Endothelial cell of umbilical vein (primary cell): ENCODE data around the gene FBXW11.

Experiments
- EZH2 ChIP-seq: IDR thresholded peaks from 2 replicates; pipeline ENCODE4 v1.6.1; 2012; ENCODE audit warnings: borderline replicate concordance, low read depth, mild to moderate bottlenecking, moderate library complexity, low read length, inconsistent platforms; ENCODE audit not compliant: severe bottlenecking
- MYC ChIP-seq: IDR thresholded peaks from one replicate; pipeline ENCODE4 v1.6.1; 2011; ENCODE audit warnings: mild to moderate bottlenecking, low read depth, low read length
- POLR2A ChIP-seq: IDR thresholded peaks from 2 replicates; pipeline ENCODE4 v1.6.1; 2012; ENCODE audit warnings: low read depth, mild to moderate bottlenecking, control low read depth, low read length
- POLR2AphosphoS5 ChIP-seq: IDR thresholded peaks from 2 replicates; pipeline ENCODE4 v1.6.1; 2012; ENCODE audit warnings: low read depth, mild to moderate bottlenecking, control low read depth, low read length, moderate library complexity; ENCODE audit not compliant: insufficient read depth
- TF ChIP-seq, protein P1 (sequence below), 2 donors: IDR thresholded peaks; 1 replicate in 1 of 2; 2 replicates in 1 of 2; pipeline ENCODE4 v1.5.1; 2011; ENCODE audit warnings: low read length in 2 of 2, mild to moderate bottlenecking in 2 of 2, moderate library complexity in 2 of 2, control low read depth in 1 of 2, inconsistent platforms in 1 of 2, low read depth in 1 of 2; ENCODE audit not compliant: insufficient read depth in 1 of 2; ENCODE audit errors: extremely low read depth in 1 of 2
- TF ChIP-seq, protein P2 (sequence below): IDR thresholded peaks from 2 replicates; pipeline ENCODE4 v1.6.1; 2011; ENCODE audit not compliant: insufficient read depth, insufficient read length

DNA sequence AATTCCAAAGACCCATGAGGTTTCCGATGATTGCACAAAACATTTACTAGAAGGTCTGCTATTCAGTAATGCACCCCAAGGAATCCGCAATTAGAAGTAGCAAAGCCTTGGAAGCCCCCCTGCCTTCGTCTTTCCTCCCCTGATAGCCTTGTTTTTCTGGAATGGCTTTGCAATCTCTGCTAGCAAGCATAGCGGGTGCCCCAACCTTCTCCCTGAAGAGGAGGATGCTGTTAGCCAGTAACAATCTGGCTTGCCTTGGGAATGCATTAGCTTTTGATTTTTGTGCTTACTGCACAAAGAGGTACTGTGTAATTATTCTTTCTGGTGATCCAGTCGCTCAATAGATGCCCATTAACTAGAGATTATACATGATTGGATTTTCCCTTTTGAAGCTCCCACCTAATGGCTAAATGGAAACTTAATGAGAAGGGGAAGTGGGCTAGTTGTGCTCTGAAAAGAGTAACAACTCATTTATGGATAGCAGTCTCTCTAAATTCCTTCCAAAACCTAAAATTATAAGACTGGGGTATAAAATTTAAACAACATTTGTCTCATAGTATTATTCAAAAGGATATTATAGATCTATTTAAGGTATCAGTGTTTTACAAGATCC, 91.6 kb downstream of the FBXW11 start:
- TF ChIP-seq MYC (no peak), POLR2AphosphoS5 (no peak), POLR2A (no peak), EZH2 (no peak)
- TF ChIP-seq, protein P1, sequence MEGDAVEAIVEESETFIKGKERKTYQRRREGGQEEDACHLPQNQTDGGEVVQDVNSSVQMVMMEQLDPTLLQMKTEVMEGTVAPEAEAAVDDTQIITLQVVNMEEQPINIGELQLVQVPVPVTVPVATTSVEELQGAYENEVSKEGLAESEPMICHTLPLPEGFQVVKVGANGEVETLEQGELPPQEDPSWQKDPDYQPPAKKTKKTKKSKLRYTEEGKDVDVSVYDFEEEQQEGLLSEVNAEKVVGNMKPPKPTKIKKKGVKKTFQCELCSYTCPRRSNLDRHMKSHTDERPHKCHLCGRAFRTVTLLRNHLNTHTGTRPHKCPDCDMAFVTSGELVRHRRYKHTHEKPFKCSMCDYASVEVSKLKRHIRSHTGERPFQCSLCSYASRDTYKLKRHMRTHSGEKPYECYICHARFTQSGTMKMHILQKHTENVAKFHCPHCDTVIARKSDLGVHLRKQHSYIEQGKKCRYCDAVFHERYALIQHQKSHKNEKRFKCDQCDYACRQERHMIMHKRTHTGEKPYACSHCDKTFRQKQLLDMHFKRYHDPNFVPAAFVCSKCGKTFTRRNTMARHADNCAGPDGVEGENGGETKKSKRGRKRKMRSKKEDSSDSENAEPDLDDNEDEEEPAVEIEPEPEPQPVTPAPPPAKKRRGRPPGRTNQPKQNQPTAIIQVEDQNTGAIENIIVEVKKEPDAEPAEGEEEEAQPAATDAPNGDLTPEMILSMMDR (IDR thresholded peaks at IDR 0.05; ENCODE audit: extremely low read depth in 1 of 2, insufficient read depth in 1 of 2, low read depth in 1 of 2, low read length in 2 of 2), result no peak
- TF ChIP-seq, protein P2, sequence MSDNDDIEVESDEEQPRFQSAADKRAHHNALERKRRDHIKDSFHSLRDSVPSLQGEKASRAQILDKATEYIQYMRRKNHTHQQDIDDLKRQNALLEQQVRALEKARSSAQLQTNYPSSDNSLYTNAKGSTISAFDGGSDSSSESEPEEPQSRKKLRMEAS, result no peak
